ENCODE results near the gene CNPY2. TPM values are rescaled to one million over a fixed set of nuclear protein-coding genes. Genes with fewer than 3 reads are reported as not detected.
A peak's percentile ranks its signal among the peaks of the same experiment; 100 is the strongest.

Gene CNPY2
- total RNA-seq, result 100 to 1,000 TPM; 183 to 198 TPM
- 147 TPM for polyA plus RNA-seq (2013, experiment 1 of 2)
- polyA plus RNA-seq (2013, experiment 2 of 2), result 135 TPM
- long read RNA-seq, experiment 1, transcript CNPY2-201 (6 exons, 1,214 nt), result major isoform, 66 of 103 reads
- long read RNA-seq, experiment 1, transcript CNPY2-206 (3 exons, 817 nt), result minor isoform, 16 of 103 reads
- long read RNA-seq, experiment 1, partial matches to known transcripts, result 12 of 103 reads
- long read RNA-seq, experiment 1, other reads (novel, unspliced or antisense), result 7 of 103 reads
- long read RNA-seq, experiment 2, transcript CNPY2-206 (3 exons, 817 nt), result minor isoform, 10 of 69 reads
- long read RNA-seq, experiment 2, transcript CNPY2-201 (6 exons, 1,214 nt), result major isoform, 55 of 69 reads
- long read RNA-seq, experiment 2, partial matches to known transcripts, result 0 of 69 reads
- long read RNA-seq, experiment 2, other reads (novel, unspliced or antisense), result 4 of 69 reads
- long read RNA-seq, experiment 3, transcript CNPY2-201 (6 exons, 1,214 nt), result major isoform, 66 of 90 reads
- long read RNA-seq, experiment 3, transcript CNPY2-206 (3 exons, 817 nt), result minor isoform, 8 of 90 reads
- long read RNA-seq, experiment 3, partial matches to known transcripts, result 1 of 90 reads
- long read RNA-seq, experiment 3, other reads (novel, unspliced or antisense), result 15 of 90 reads
- long read RNA-seq, experiment 4, transcript CNPY2-201 (6 exons, 1,214 nt), result major isoform, 337 of 425 reads
- long read RNA-seq, experiment 4, transcript CNPY2-206 (3 exons, 817 nt), result minor isoform, 56 of 425 reads
- long read RNA-seq, experiment 4, partial matches to known transcripts, result 7 of 425 reads
- long read RNA-seq, experiment 4, other reads (novel, unspliced or antisense), result 22 of 425 reads

- DNase-seq, result peak; percentile 100
- TF ChIP-seq, protein P1, sequence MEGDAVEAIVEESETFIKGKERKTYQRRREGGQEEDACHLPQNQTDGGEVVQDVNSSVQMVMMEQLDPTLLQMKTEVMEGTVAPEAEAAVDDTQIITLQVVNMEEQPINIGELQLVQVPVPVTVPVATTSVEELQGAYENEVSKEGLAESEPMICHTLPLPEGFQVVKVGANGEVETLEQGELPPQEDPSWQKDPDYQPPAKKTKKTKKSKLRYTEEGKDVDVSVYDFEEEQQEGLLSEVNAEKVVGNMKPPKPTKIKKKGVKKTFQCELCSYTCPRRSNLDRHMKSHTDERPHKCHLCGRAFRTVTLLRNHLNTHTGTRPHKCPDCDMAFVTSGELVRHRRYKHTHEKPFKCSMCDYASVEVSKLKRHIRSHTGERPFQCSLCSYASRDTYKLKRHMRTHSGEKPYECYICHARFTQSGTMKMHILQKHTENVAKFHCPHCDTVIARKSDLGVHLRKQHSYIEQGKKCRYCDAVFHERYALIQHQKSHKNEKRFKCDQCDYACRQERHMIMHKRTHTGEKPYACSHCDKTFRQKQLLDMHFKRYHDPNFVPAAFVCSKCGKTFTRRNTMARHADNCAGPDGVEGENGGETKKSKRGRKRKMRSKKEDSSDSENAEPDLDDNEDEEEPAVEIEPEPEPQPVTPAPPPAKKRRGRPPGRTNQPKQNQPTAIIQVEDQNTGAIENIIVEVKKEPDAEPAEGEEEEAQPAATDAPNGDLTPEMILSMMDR (conservative IDR thresholded peaks at IDR 0.05), result peak; percentile 37
- Histone ChIP-seq H3K27ac (ENCODE audit: low read depth, low read length) (peak within 1 kb of the TSS; percentile 79), H3K9me3 (ENCODE audit: control insufficient read depth, low read length) (no peaks in the 10 kb centered on the region), H3K9ac (ENCODE audit: extremely low read depth, low read length, poor library complexity, severe bottlenecking) (peak within 1 kb of the TSS; percentile 95), H3K27me3 (ENCODE audit: control insufficient read depth, insufficient read depth, low read length, poor library complexity, severe bottlenecking) (no peaks in the 10 kb centered on the region), H3K4me1 (ENCODE audit: control insufficient read depth, insufficient read depth, low read length) (peaks cover 5% of the 10 kb centered on the region), H3K4me3 (ENCODE audit: low read length) (peak within 1 kb of the TSS; percentile 96), H3K36me3 (ENCODE audit: control insufficient read depth, insufficient read depth, low read length) (peaks cover 24% of the 10 kb centered on the region)
- Mint-ChIP-seq H3K36me3 (ENCODE audit: low read depth) (peaks cover 36% of the 10 kb centered on the region), H3K4me1 (peaks cover 5% of the 10 kb centered on the region), H3K9me3 (no peaks in the 10 kb centered on the region), H3K27me3 (ENCODE audit: insufficient read depth) (no peaks in the 10 kb centered on the region), H3K4me3 (peak within 1 kb of the TSS; percentile 98), H3K27ac (peak within 1 kb of the TSS; percentile 99)
- 0% methylated on average over 22 to 62 of the region's 62 CpGs for WGBS, 2 experiments (ENCODE audit: insufficient coverage in 1 of 2, insufficient read length in 1 of 2)
These were observed at the start of gene CNPY2 for GRCh38 chr12:56315622-56316473. CNPY2 (minus strand) TSS chr12:56315988; CDS start chr12:56315217, 771 bp downstream.

GRCh38 chr12:56362130-56363059 is 46.6 kb upstream of the CNPY2 start, which contains the start of gene APOF:
APOF (minus strand) TSS chr12:56362857; CDS start chr12:56362745, 112 bp downstream.
- H3K9ac ChIP-seq (ENCODE audit: extremely low read depth, low read length, poor library complexity, severe bottlenecking), result no peak within 1 kb of the TSS
- H3K4me1 ChIP-seq (ENCODE audit: control insufficient read depth, insufficient read depth, low read length), result no peaks in the 10 kb centered on the region
- no peak within 1 kb of the TSS for H3K27ac ChIP-seq (ENCODE audit: low read depth, low read length)
- no peaks in the 10 kb centered on the region for H3K36me3 ChIP-seq (ENCODE audit: control insufficient read depth, insufficient read depth, low read length)
- no peak within 1 kb of the TSS for H3K27ac Mint-ChIP-seq
- 90 to 91% methylated on average over 10 of the region's 10 CpGs for WGBS, 2 experiments (ENCODE audit: insufficient coverage in 1 of 2, insufficient read length in 1 of 2)
- H3K27me3 ChIP-seq (ENCODE audit: control insufficient read depth, insufficient read depth, low read length, poor library complexity, severe bottlenecking), result no peaks in the 10 kb centered on the region
- no peak within 1 kb of the TSS for H3K4me3 ChIP-seq (ENCODE audit: low read length)
- peaks cover 29% of the 10 kb centered on the region for H3K27me3 Mint-ChIP-seq (ENCODE audit: insufficient read depth)
- DNase-seq, result peak; percentile 36
- TF ChIP-seq, protein P1 (conservative IDR thresholded peaks at IDR 0.05), result no peak
- H3K4me3 Mint-ChIP-seq, result peak within 1 kb of the TSS; percentile 88
- no peaks in the 10 kb centered on the region for H3K36me3 Mint-ChIP-seq (ENCODE audit: low read depth)
- H3K4me1 Mint-ChIP-seq, result peaks cover 6% of the 10 kb centered on the region
- H3K9me3 ChIP-seq (ENCODE audit: control insufficient read depth, low read length), result no peaks in the 10 kb centered on the region
- H3K9me3 Mint-ChIP-seq, result no peaks in the 10 kb centered on the region
